IPS DF 19.7 (cell line): ENCODE results near the gene NAT8.
"Not testable (repeated sequence)": the region's sequence is repeated elsewhere in the genome, so short reads cannot be mapped to it uniquely, and the experiment has no call there.

Source experiments
- DNase-seq: peaks from one replicate; pipeline ENCODE4 v3.0.0-alpha.2; 2013; ENCODE audit warnings: low read depth, low spot score

NAT8 gene, protein sequence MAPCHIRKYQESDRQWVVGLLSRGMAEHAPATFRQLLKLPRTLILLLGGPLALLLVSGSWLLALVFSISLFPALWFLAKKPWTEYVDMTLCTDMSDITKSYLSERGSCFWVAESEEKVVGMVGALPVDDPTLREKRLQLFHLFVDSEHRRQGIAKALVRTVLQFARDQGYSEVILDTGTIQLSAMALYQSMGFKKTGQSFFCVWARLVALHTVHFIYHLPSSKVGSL

DNA sequence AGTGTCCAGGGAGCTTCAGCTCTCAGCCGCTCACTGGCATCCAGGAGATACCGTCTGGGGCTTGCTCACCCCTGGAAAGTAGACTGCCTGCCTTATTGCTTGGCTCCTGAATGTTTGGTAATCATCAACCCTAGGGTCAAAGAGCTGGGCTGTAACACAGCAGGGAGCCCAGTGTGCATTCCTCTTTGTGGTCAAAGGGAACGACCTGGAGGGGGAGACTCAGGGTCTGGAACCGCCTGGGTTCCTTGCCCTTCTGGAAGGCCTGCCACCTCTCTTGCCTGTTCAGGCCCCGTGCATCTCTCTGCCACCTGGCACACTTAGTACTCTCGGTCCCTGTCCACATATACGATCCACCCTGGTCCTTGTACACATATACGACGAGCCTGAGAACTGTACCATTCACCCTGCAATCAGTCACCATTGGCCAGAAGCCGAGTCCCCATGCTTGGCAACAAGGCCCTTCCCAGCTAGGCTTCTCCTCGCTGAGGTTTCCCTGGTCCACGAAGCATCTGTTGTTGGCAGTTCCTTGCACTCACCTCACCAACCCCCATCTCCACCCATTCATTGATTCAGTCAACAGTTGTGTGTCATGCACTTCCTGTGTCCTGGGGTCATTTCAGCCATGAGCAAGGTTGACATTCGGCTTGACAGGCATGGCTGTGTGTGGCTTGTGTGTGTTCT lies at the start of gene NAT8:
Gene NAT8, minus strand, starts transcription at position 85 of the 681 bp plus-strand sequence. CDS start 794 bp downstream, outside the sequence.
- DNase-seq: no peak

- DNase-seq: not testable (repeated sequence)
These were observed 48.3 kb upstream of the NAT8 start for GRCh38 chr2:73690372-73691088.

- not testable (repeated sequence) for DNase-seq
These were observed 46.3 kb upstream of the NAT8 start for GRCh38 chr2:73688494-73688893.

GRCh38 chr2:73685764-73686438 lies 43.7 kb upstream of the NAT8 start:
- DNase-seq: no peak

DNA sequence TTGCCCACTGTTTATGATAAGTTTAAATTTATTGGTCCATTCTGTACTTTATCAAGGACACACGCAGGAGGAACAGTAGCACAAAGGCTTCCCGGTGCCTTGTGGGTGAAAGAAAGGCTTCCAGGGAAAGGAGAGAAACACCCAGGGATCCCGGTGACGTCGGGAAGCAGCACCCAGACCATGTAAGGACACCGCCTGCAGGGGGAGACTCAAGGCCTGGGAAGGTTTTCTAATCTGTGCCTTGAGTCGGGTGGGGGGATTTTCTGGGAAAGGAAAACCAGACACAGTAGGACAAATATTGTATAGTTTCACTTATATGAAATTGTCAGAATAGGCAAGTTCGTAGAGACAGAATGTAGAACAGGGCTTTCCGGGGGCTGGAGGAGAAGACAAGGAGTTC lies 42.7 kb upstream of the NAT8 start:
- not testable (repeated sequence) for DNase-seq

DNA sequence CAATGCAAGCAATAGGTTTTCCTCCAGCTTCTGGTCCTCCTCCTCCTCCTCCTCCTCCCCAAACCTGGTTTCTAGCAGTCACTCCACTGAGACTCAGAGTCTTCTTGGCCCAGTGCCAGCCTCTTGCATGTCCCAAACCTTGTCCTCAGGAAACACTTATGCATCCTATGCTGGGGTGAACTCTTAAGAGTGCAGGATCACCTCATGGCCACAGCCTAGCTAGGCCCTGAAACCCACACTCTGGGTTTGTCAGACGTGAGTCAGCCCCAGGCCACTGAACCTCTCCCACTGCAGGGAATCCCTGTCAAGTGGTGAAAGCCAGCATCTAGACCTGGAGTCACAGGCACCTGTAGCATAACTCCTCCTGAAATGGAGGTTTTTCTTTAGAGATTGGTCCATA lies 42.1 kb upstream of the NAT8 start:
- not testable (repeated sequence) for DNase-seq

DNA sequence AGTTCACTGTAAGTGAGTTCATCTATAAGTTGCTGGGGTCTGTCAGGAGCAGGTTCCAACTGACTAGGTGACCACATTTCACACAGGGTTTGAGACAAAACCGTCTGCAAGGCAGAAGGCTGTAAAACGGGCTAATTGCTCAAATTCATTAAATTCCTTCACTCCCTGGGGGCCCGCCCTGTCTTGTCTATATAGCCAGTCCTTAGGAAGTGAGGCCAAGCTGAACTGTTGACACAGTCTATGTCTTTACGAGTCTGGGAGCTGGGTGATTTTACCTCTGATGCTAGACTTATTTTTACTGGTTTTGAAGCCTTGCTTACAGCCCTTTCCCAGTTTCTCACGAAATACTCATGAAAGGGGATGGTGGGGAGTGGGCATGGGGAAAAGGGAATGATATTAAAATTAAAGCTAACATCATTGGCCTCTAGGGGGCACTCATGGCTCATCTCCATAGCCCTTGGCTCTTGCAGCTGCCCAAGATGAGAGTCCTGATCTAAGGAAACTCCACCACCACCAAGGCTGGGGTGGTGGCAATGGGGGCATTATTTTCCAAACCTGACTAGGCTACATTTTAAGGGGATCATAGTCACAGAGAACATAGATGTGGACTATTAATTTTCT lies 37.8 kb upstream of the NAT8 start:
- not testable (repeated sequence) for DNase-seq

DNA sequence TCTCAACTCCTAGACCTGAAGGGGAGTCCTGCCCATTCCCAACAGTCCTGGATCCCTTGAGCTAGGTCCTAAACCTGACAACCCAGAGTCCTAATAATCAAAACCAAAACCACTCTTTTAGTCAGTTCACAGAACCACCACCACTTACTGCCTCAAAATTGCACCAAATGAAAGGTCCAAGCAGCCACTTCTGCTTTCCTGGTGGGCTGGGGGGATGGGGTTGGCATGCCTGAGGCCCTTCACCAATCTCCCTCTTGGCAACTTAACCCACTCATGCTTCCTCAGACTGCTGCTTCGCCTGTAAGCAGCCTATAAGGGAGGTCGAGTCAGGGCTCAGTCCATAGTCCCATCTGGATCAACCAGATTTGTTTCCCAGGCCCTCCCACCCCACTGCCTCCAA lies 37.0 kb upstream of the NAT8 start:
- DNase-seq: not testable (repeated sequence)

GRCh38 chr2:73678008-73678407 lies 35.8 kb upstream of the NAT8 start:
- DNase-seq: not testable (repeated sequence)

DNA sequence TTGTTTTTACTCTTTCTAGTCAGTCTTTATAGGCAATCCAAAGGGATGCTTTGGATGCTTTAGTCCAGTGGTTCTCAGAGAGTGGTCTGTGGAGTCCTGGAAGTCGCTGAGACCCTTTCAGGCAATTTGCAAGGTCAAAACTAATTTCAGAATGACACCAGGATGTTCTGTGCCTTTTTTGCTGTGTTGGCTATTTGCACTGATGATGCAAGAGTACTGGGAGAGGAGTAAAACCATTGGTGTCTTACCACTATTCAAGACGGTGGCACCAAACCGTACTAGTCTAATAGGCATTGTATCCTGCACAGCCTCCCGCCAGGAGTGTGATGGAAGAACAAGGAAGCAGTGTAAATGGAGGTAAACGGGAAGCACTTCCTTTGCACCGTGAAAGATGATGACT lies 34.0 kb upstream of the NAT8 start:
- not testable (repeated sequence) for DNase-seq

- DNase-seq: not testable (repeated sequence)
These were observed 32.5 kb upstream of the NAT8 start for GRCh38 chr2:73674696-73675157.

GRCh38 chr2:73669976-73670375 lies 27.8 kb upstream of the NAT8 start:
- not testable (repeated sequence) for DNase-seq

- DNase-seq: not testable (repeated sequence)
These were observed 25.0 kb upstream of the NAT8 start for GRCh38 chr2:73667239-73667638.

DNA sequence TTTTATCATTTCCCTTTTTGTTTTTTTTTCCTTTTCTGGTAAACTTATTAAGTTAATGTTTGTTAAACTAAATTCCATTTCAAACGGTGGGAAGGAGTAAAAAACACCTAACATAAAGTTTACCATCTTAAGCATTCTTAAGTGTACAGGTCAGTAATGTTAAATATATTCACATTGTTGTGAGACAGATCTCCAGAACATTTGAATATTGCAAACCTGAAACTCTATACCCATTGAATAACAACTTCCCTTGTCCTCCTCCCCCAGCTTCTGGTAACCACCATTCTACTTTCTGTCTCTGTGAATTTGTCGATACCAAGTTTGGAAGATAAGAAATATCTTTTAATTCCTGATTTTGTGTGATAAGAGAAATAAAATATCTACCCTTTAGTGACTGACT lies 12.0 kb upstream of the NAT8 start:
- DNase-seq: no peak

GRCh38 chr2:73652348-73652747 lies 10.1 kb upstream of the NAT8 start:
- no peak for DNase-seq

DNA sequence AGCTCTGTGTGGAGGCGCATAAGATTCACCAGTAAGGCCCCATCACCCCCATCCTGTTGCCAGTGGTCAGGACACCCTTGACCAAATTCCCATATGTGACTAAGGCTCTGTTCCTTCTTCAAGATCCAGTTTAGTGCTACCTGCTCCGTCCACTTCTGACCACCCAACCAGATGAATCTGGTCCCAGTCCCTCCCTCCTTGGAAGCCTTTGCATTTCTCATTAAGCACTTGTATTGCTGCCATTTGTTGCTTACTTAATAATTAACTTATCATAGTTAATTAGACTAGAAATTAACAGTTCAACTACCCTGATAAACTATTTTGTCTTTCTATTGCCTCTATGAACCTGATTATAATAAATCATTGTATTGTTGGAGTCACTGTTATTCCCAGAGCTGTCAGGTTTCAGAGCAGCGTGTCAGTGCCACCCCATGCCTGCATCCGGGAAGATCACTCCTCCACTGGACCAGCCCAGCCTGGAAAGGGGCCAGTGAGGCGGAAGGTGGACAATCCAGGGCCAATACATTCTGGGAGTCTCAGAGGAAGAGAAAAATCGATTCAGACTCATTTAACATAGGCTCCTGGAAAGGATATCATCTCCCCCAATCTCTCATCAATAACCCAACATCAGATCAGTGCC lies 9.5 kb upstream of the NAT8 start:
- no peak for DNase-seq

GRCh38 chr2:73647690-73648089 lies 5.5 kb upstream of the NAT8 start:
- not testable (repeated sequence) for DNase-seq

- DNase-seq: no peak
These were observed 507 bp downstream of the NAT8 start for GRCh38 chr2:73641767-73642062.

- no peak for DNase-seq
These were observed 1.1 kb downstream of the NAT8 start for GRCh38 chr2:73640946-73641766.

DNA sequence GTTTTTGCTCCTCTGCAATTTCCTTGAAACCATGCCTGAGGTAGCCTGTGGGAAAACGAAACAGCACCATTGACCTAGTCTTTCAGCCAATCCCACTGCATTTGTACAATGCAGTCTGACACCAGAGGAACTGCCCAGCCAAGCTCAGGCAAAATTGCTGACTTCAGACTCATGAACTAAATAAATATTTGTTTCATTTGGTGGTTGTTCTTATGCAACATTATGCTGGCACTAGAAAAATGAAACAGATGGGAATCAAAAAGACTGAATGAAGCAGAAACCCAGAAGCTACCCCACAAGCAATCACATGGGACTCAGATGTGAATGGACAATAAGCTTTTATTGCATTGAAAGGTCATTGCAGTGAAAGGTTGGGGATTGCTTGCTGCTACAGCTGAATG lies 1.7 kb downstream of the NAT8 start:
- no peak for DNase-seq
